Karpas-422 (cell line): ENCODE data around the gene NHSL1. TPM values are rescaled to one million over a fixed set of nuclear protein-coding genes. Genes with fewer than 3 reads are reported as not detected.

ENCODE experiments used
- DNase-seq: peaks from one replicate; pipeline ENCODE4 v3.0.0-alpha.2; 2015
- H2AFZ ChIP-seq: fragments of 200-600 bp; sonication (generic); 2 replicates; pipeline ENCODE4 v1.6.1; 2014; ENCODE audit warnings: antibody characterized with exemption, low read length, mixed read lengths
- H3K27ac ChIP-seq: fragments of 200-600 bp; sonication (generic); 2 replicates; pipeline ENCODE4 v1.5.1; 2014; ENCODE audit warnings: mild to moderate bottlenecking, low read length, moderate library complexity
- H3K27me3 ChIP-seq: fragments of 200-600 bp; sonication (generic); 2 replicates; pipeline ENCODE4 v1.6.1; 2014; ENCODE audit warnings: low read length, mixed read lengths
- H3K36me3 ChIP-seq: fragments of 200-600 bp; sonication (generic); 2 replicates; pipeline ENCODE4 v1.6.1; 2014; ENCODE audit warnings: low read length, mixed read lengths; ENCODE audit not compliant: insufficient read depth
- H3K4me1 ChIP-seq: fragments of 200-600 bp; sonication (generic); 2 replicates; pipeline ENCODE4 v1.6.1; 2014; ENCODE audit warnings: mild to moderate bottlenecking, low read length, mixed read lengths
- H3K4me2 ChIP-seq: fragments of 200-600 bp; sonication (generic); 2 replicates; pipeline ENCODE4 v1.6.1; 2014; ENCODE audit warnings: low read length, low read depth, mild to moderate bottlenecking; ENCODE audit not compliant: poor library complexity, severe bottlenecking
- H3K4me3 ChIP-seq: fragments of 200-600 bp; sonication (generic); 2 replicates; pipeline ENCODE4 v1.5.1; 2014; ENCODE audit warnings: mild to moderate bottlenecking, antibody characterized with exemption, low read length, mixed read lengths
- H3K79me2 ChIP-seq: fragments of 200-600 bp; sonication (generic); 2 replicates; pipeline ENCODE4 v1.6.1; 2014; ENCODE audit warnings: mild to moderate bottlenecking, low read length, mixed read lengths
- H3K9ac ChIP-seq: fragments of 200-600 bp; sonication (generic); 2 replicates; pipeline ENCODE4 v1.6.0; 2014; ENCODE audit warnings: low read length
- H3K9me2 ChIP-seq: fragments of 200-600 bp; sonication (generic), shearing (Covaris generic); replicated peaks from 2 replicates; pipeline ENCODE4 v1.6.0; 2014; ENCODE audit warnings: mild to moderate bottlenecking, low read length, moderate library complexity; ENCODE audit not compliant: insufficient read depth
- H3K9me3 ChIP-seq: fragments of 300-700, 200-600 bp; sonication (generic); 2 replicates; pipeline ENCODE4 v1.6.1; 2014; ENCODE audit warnings: low read length, mixed read lengths
- H4K20me1 ChIP-seq: fragments of 200-600 bp; sonication (generic); 2 replicates; pipeline ENCODE4 v1.6.1; 2014; ENCODE audit warnings: mild to moderate bottlenecking, antibody characterized with exemption, low read length, low read depth; ENCODE audit not compliant: insufficient read depth
- small RNA-seq: library from RNA; depleted of rRNA; stranded (forward); fragments of <200 nt; gene quantifications from one replicate; pipeline ENCODE3, GENCODE V24; 2014
- total RNA-seq: library from RNA; depleted of rRNA; stranded (reverse); fragments of >200 nt; shearing (Covaris generic); gene quantifications from 2 replicates; pipeline ENCODE4 v1.2.3, GENCODE V29; 2014; ENCODE audit warnings: low replicate concordance; rRNA removed

The NHSL1 gene
- total RNA-seq, 1 experiment from 2014 or later, result 2.6 TPM

- no peak for DNase-seq
- Histone ChIP-seq H3K27me3 (no peaks in the 10 kb centered on the region), H3K4me3 (no peak overlapping the region), H3K79me2 (no peaks in the 10 kb centered on the region), H4K20me1 (no peaks in the 10 kb centered on the region), H3K4me2 (no peak overlapping the region), H3K27ac (no peak overlapping the region), H3K4me1 (no peaks in the 10 kb centered on the region), H3K9me3 (no peaks in the 10 kb centered on the region), H3K9me2 (no peaks in the 10 kb centered on the region), H2AFZ (no peak overlapping the region), H3K9ac (no peak overlapping the region), H3K36me3 (no peaks in the 10 kb centered on the region)
Observed at GRCh38 chr6:138374230-138374629, 125.1 kb downstream of the NHSL1 start.

DNA sequence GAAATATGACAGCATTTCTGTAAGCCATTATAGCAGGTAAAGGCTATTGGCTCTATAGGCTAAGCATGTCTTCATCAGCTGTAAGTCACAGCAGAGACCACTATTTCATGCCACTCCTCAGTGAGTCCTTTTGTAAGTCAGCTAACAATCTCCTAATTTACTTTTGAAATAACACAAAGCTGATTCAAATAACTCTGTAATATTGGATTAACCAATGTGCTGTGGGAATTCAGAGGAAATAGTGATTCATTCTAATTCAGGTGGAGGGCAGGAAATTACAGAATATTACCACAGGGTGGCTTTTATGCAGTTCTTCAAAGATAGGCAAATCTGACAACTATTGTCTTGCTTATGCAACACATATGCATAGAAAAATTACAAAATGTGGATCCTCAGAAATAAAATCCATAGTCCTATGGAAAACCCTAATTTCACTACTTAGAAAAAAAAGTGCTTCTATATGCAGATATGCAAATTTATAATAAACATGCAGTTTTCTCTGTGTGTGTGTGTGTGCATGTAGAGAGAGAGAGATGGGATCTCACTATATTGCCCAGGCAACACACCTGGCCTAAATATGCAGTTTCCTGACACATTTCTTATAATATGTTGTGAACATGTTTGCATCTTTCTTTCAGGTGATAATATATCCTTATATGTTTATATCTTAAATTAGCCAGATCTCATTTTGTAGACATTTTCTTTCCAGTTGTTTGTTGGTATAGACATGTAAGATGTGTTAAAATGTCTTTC lies 126.4 kb downstream of the NHSL1 start:
- no peak for DNase-seq
- no peaks in the 10 kb centered on the region for H3K27me3 ChIP-seq
- H4K20me1 ChIP-seq, result no peaks in the 10 kb centered on the region
- H3K27ac ChIP-seq, result no peak overlapping the region
- no peak overlapping the region for H3K9ac ChIP-seq
- H3K36me3 ChIP-seq, result no peaks in the 10 kb centered on the region
- no peaks in the 10 kb centered on the region for H3K79me2 ChIP-seq
- H3K4me1 ChIP-seq, result no peaks in the 10 kb centered on the region
- no peak overlapping the region for H2AFZ ChIP-seq
- H3K4me2 ChIP-seq, result no peak overlapping the region
- no peaks in the 10 kb centered on the region for H3K9me2 ChIP-seq
- H3K9me3 ChIP-seq, result no peaks in the 10 kb centered on the region
- H3K4me3 ChIP-seq, result no peak overlapping the region

Small RNA genes lying within 50 kb of the gene (small RNA-seq; reads per million reads assigned to genes)
- not detected for gene AL031003.1
- gene AL391669.1, result not detected
- 0.16 reads per million for gene MIR3145

Other genes starting within 250 kb of the NHSL1 start
- gene SMIM28, start 121.6 kb downstream of the NHSL1 start, total RNA-seq, result not detected in 2 replicates
- 41.9 and 49.9 TPM in 2 replicates for gene HEBP2, start 95.3 kb downstream of the NHSL1 start, total RNA-seq